ENCODE measurements around the gene ELK1. TPM values are rescaled to one million over a fixed set of nuclear protein-coding genes. Genes with fewer than 3 reads are reported as not detected.

The ELK1 gene
- total RNA-seq, 1 donor from 2014 or later: 21.3 TPM

- H3K36me3 ChIP-seq: no peaks in the 10 kb centered on the region
- no peaks in the 10 kb centered on the region for H3K9me3 ChIP-seq (replicated peaks)
- H3K27ac ChIP-seq (replicated peaks): no peak overlapping the region
- no peak overlapping the region for H3K4me3 ChIP-seq
- no peaks in the 10 kb centered on the region for H3K27me3 ChIP-seq (ENCODE audit: low read depth)
- no peak for TF ChIP-seq CTCF (IDR thresholded peaks at IDR 0.05; ENCODE audit: borderline replicate concordance)
- no peak for DNase-seq
- intact Hi-C loops (cut with micrococcal nuclease): no loop called here
- H3K4me1 ChIP-seq: no peaks in the 10 kb centered on the region
Measured at GRCh38 chrX:47587906-47588735, 62.2 kb downstream of the ELK1 start.

DNA sequence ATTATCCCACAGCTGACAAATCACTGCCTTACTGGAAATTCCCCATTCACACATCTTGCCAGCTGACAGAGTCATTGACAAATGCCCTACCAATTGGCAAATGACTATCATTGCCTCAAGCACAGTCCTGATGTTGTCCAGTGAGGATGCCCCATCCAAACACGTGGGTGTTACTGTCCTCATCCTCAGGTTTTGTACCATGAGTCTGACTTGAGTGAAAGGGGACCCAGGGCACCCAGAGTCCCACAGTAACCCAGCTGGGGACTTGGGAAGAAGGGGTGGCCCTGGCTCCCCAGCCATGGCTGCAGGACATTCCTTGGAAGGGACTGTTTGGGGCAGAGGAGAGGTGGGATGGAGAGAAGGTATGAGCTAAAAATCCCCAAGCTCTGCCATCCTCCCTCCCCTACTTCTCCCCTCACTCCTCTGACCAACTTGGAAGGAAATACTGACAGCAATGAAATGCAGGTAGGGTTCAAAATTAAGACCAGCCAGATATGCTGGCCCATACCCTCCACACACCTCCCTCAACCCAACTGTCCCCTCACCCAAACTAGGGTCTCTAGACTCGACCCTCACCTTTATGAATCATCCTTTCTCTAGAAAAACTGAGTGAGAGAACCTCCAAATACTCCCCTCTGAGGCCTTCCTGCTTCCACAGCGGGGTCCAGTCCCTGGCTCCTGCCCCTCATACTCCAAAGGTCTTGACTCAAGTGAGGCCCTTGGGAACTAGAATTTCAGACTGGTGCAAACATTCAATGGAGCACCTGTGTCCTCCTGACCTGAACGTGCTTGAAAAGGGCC lies 63.1 kb downstream of the ELK1 start:
- DNase-seq: no peak
- no peak overlapping the region for H3K27ac ChIP-seq (replicated peaks)
- H3K9me3 ChIP-seq (replicated peaks): no peaks in the 10 kb centered on the region
- no peaks in the 10 kb centered on the region for H3K4me1 ChIP-seq
- intact Hi-C loops (cut with micrococcal nuclease): no loop called here
- no peak overlapping the region for H3K4me3 ChIP-seq
- H3K27me3 ChIP-seq (ENCODE audit: low read depth): no peaks in the 10 kb centered on the region
- H3K36me3 ChIP-seq: no peaks in the 10 kb centered on the region
- no peak for TF ChIP-seq CTCF (IDR thresholded peaks at IDR 0.05; ENCODE audit: borderline replicate concordance)

GRCh38 chrX:47586043-47586787 lies 64.1 kb downstream of the ELK1 start:
- Histone ChIP-seq H3K9me3 (replicated peaks) (no peaks in the 10 kb centered on the region), H3K36me3 (no peaks in the 10 kb centered on the region), H3K27me3 (ENCODE audit: low read depth) (no peaks in the 10 kb centered on the region), H3K4me1 (no peaks in the 10 kb centered on the region), H3K4me3 (no peak overlapping the region), H3K27ac (replicated peaks) (no peak overlapping the region)
- intact Hi-C loops (cut with micrococcal nuclease): no loop called here
- DNase-seq: no peak
- TF ChIP-seq CTCF (IDR thresholded peaks at IDR 0.05; ENCODE audit: borderline replicate concordance): no peak

Small RNA genes within 50 kb of the gene (microRNA-seq; reads per million reads assigned to microRNA genes)
- not detected for gene MIR4769

Other genes starting within 250 kb of the ELK1 start
- gene ZNF41, start 167.3 kb downstream of the ELK1 start, total RNA-seq: 16.1 TPM
- gene ARAF, start 89.4 kb downstream of the ELK1 start, total RNA-seq: 76.4 TPM
- 99.3 TPM for gene TIMP1, start 68.1 kb downstream of the ELK1 start, total RNA-seq
- 13.9 TPM for gene SYN1, start 30.7 kb downstream of the ELK1 start, total RNA-seq
- 3.0 TPM for gene CFP, start 20.6 kb downstream of the ELK1 start, total RNA-seq
- gene UXT, start 8.6 kb upstream of the ELK1 start, total RNA-seq: 93.5 TPM
- 5.8 TPM for gene ZNF81, start 186.3 kb upstream of the ELK1 start, total RNA-seq

Data from left ventricle myocardium inferior (tissue), 1 donor.